Tibial nerve (tissue), 3 donors: Measurements from ENCODE around the gene SHISA8.

Experiments used
- POLR2A ChIP-seq, 2 donors: fragments of 450-650 bp; IDR thresholded peaks; one replicate each; pipeline ENCODE4 v1.6.1; 2017; ENCODE audit warnings: antibody characterized with exemption in 2 of 2, mild to moderate bottlenecking in 2 of 2, moderate library complexity in 2 of 2
- TF ChIP-seq, protein P1 (sequence below), 5 experiments: fragments of 200-600 bp in 3 of 5; fragments of 450-650 bp in 2 of 5; sonication (generic) in 3 of 5; IDR thresholded peaks; one replicate each; pipeline ENCODE4 v1.5.1; 2016 to 2019; ENCODE audit warnings: antibody characterized with exemption in 5 of 5, mild to moderate bottlenecking in 3 of 5, moderate library complexity in 2 of 5

DNA sequence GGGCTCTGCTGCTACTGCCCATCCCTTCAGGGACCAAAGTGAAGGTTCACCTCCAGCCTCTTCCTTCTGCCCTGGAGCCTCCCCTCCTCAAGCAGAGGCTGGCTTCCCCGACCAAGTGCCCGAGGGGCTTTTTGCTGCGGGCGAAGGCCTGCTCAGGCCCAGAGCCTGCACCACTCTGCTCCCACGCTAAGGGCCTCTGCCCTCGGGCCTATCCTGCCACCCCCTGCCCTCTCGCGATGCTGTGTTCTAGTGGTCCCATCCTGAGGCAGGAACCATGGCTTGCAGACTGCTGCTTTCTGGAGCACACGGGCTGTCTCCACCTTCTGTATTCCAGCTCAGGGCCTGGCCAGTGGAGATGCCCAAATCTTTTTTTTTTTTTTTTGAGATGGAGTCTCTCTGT is 20.6 kb upstream of the SHISA8 start:
- TF ChIP-seq POLR2A (IDR thresholded peaks at IDR 0.05) = no peak
- TF ChIP-seq, protein P1, sequence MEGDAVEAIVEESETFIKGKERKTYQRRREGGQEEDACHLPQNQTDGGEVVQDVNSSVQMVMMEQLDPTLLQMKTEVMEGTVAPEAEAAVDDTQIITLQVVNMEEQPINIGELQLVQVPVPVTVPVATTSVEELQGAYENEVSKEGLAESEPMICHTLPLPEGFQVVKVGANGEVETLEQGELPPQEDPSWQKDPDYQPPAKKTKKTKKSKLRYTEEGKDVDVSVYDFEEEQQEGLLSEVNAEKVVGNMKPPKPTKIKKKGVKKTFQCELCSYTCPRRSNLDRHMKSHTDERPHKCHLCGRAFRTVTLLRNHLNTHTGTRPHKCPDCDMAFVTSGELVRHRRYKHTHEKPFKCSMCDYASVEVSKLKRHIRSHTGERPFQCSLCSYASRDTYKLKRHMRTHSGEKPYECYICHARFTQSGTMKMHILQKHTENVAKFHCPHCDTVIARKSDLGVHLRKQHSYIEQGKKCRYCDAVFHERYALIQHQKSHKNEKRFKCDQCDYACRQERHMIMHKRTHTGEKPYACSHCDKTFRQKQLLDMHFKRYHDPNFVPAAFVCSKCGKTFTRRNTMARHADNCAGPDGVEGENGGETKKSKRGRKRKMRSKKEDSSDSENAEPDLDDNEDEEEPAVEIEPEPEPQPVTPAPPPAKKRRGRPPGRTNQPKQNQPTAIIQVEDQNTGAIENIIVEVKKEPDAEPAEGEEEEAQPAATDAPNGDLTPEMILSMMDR (IDR thresholded peaks at IDR 0.05) = no peak
